HepG2 (cell line): ENCODE results near the gene CNPY4. TPM values are rescaled to one million over a fixed set of nuclear protein-coding genes. Genes with fewer than 3 reads are reported as not detected.
A peak's percentile ranks its signal among the peaks of the same experiment; 100 is the strongest.

Source experiments
- AHR ChIP-seq: IDR thresholded peaks from 2 replicates; pipeline ENCODE4 v1.6.1; 2018; ENCODE audit warnings: missing genetic modification reagents, missing compliant biosample characterization
- FOXJ3 ChIP-seq: sonication (generic); formaldehyde crosslinking; IDR thresholded peaks from 2 replicates; pipeline ENCODE4 v1.4.0; 2020; ENCODE audit warnings: missing genetic modification reagents, mild to moderate bottlenecking, borderline replicate concordance
- KIAA2018 ChIP-seq: sonication (generic); formaldehyde crosslinking; IDR thresholded peaks from 2 replicates; pipeline ENCODE4 v1.5.0; 2020; ENCODE audit warnings: mild to moderate bottlenecking, missing genetic modification reagents, borderline replicate concordance
- KMT2B ChIP-seq: IDR thresholded peaks from 2 replicates; pipeline ENCODE4 v1.6.1; 2016; ENCODE audit warnings: missing genetic modification reagents, missing compliant biosample characterization
- LCORL ChIP-seq, 2 experiments: fragments of 450-650 bp in 1 of 2; sonication (generic) in 1 of 2; formaldehyde crosslinking in 1 of 2; IDR thresholded peaks; 2 replicates each; pipeline versions ENCODE4 v1.5.0 to v1.6.1; 2017 to 2020; ENCODE audit warnings: antibody characterized with exemption in 1 of 2, missing genetic modification reagents in 1 of 2
- NPAS2 ChIP-seq: sonication (generic); formaldehyde crosslinking; IDR thresholded peaks from 2 replicates; pipeline ENCODE4 v1.8.0; 2022; ENCODE audit warnings: mild to moderate bottlenecking, missing genetic modification reagents, borderline replicate concordance
- SRF ChIP-seq: IDR thresholded peaks from 2 replicates; pipeline ENCODE4 v1.6.1; 2011; ENCODE audit warnings: mild to moderate bottlenecking, low read depth, low read length, moderate library complexity
- SSRP1 ChIP-seq: IDR thresholded peaks from 2 replicates; pipeline ENCODE4 v1.6.1; 2016; ENCODE audit warnings: control low read depth
- ZFP90 ChIP-seq: sonication (generic); formaldehyde crosslinking; IDR thresholded peaks from 2 replicates; pipeline ENCODE4 v1.8.0; 2022; ENCODE audit warnings: missing genetic modification reagents, mild to moderate bottlenecking, inconsistent platforms, borderline replicate concordance
- ZNF343 ChIP-seq: sonication (generic); formaldehyde crosslinking; IDR thresholded peaks from 2 replicates; pipeline ENCODE4 v1.4.0; 2020; ENCODE audit warnings: mild to moderate bottlenecking, missing genetic modification reagents
- ZNF446 ChIP-seq: sonication (generic); formaldehyde crosslinking; IDR thresholded peaks from 2 replicates; pipeline ENCODE4 v1.5.0; 2020; ENCODE audit warnings: mild to moderate bottlenecking, missing genetic modification reagents
- ZNF574 ChIP-seq: sonication (generic); formaldehyde crosslinking; IDR thresholded peaks from 2 replicates; pipeline ENCODE4 v1.4.0; 2020; ENCODE audit warnings: missing genetic modification reagents
- ZSCAN5A ChIP-seq: sonication (generic); formaldehyde crosslinking; IDR thresholded peaks from 2 replicates; pipeline ENCODE4 v1.8.0; 2022; ENCODE audit warnings: mild to moderate bottlenecking, missing genetic modification reagents, borderline replicate concordance
- polyA plus RNA-seq, 8 experiments: library from polyadenylated mRNA; depleted of rRNA in 3 of 8; stranded (reverse) in 7 of 8; unstranded in 1 of 8; fragments of >200 nt; fragmentation: Illumina TruSeq in 4 of 8; extraction: Trizol in 4 of 8; gene quantifications; 2 replicates each; pipeline versions ENCODE4 v1.2.1 to v1.2.3, GENCODE V29; 2011 to 2016; ENCODE audit warnings: low read depth in 4 of 8, missing spikeins in 1 of 8, mixed read lengths in 1 of 8; ENCODE audit not compliant: insufficient read depth in 1 of 8
- total RNA-seq, 5 experiments: library from RNA; depleted of rRNA; stranded (reverse); fragments of >200 nt; fragmentation: Illumina TruSeq; extraction: Trizol; gene quantifications; 2 replicates each; pipeline ENCODE4 v1.2.3, GENCODE V29; 2016; ENCODE audit warnings: low read depth in 1 of 5

Gene CNPY4
- total and polyA plus RNA-seq, 2 of the 13 experiments (the other 11 are each of a cell fraction or from before 2014, with no cell fraction given), result 6.2 to 12.7 TPM

GRCh38 chr7:100158229-100159098 lies 39.0 kb downstream of the CNPY4 start, which contains the start of gene TRAPPC14 (continued):
- TF ChIP-seq ZNF574 (CRISPR knock-in tag) (peak; percentile 85), LCORL (IDR thresholded peaks at IDR 0.05) (no peak), LCORL (CRISPR knock-in tag; IDR thresholded peaks at IDR 0.05) (no peak), FOXJ3 (CRISPR knock-in tag) (no peak), SRF (no peak), ZFP90 (CRISPR knock-in tag) (no peak), ZNF343 (CRISPR knock-in tag) (0 out of 2 replicates have a peak, but pooled peaks have one; percentile 58), AHR (0 out of 2 replicates have a peak, but pooled peaks have one; percentile 42), SSRP1 (no peak), KIAA2018 (no peak), ZNF446 (CRISPR knock-in tag) (peak; percentile 61; the same call in 1 of the 2 replicates), NPAS2 (CRISPR knock-in tag) (no peak), ZSCAN5A (CRISPR knock-in tag) (no peak), KMT2B (peak; percentile 59; the same call in 1 of the 2 replicates)
